CD8-positive, alpha-beta memory T cell (primary cell): ENCODE measurements around the gene RPH3AL. TPM values are rescaled to one million over a fixed set of nuclear protein-coding genes. Genes with fewer than 3 reads are reported as not detected.
"Not testable (repeated sequence)": the region's sequence is repeated elsewhere in the genome, so short reads cannot be mapped to it uniquely, and the experiment has no call there.

Experiments
- CTCF ChIA-PET: fragments of 350-600 bp; sonication (Branson Sonifier 250); formaldehyde crosslinking; loops from one replicate; lab custom pipeline; 2021; ENCODE audit warnings: antibody characterized with exemption; lab: Charles Lee
- POLR2A ChIA-PET: fragments of 350-600 bp; sonication (Branson Sonifier 250); formaldehyde crosslinking; loops from one replicate; lab custom pipeline; 2021; ENCODE audit warnings: antibody characterized with exemption; lab: Charles Lee
- DNase-seq, 5 donors: peaks; one replicate each; pipeline versions ENCODE4 v3.0.0 to v3.0.0-alpha.2; 2020 to 2022; ENCODE audit warnings: mixed read lengths in 1 of 5
- H3K27ac ChIP-seq: one replicate; pipeline ENCODE4 v1.7.0; 2013; ENCODE audit warnings: low read depth, mild to moderate bottlenecking, low read length, moderate library complexity
- H3K27me3 ChIP-seq: 2 replicates; pipeline ENCODE4 v1.7.0; 2013; ENCODE audit warnings: low read length, mild to moderate bottlenecking; ENCODE audit not compliant: insufficient read depth, poor library complexity, severe bottlenecking
- H3K36me3 ChIP-seq: 2 replicates; pipeline ENCODE4 v1.7.0; 2013; ENCODE audit warnings: mild to moderate bottlenecking, low read length, moderate library complexity; ENCODE audit not compliant: insufficient read depth
- H3K4me1 ChIP-seq: 2 replicates; pipeline ENCODE4 v1.7.0; 2013; ENCODE audit warnings: mild to moderate bottlenecking, low read length, moderate library complexity; ENCODE audit not compliant: insufficient read depth
- H3K4me3 ChIP-seq: 2 replicates; pipeline ENCODE4 v1.7.0; 2013; ENCODE audit warnings: mild to moderate bottlenecking, low read length
- H3K9me3 ChIP-seq: 2 replicates; pipeline ENCODE4 v1.7.0; 2013; ENCODE audit warnings: mild to moderate bottlenecking, low read length
- H3K27ac Mint-ChIP-seq, 8 donors: one replicate each; pipeline ENCODE4 v1.8.0; 2020 to 2021; ENCODE audit warnings: mixed read lengths in 8 of 8, mild to moderate bottlenecking in 6 of 8, inconsistent platforms in 3 of 8, moderate library complexity in 3 of 8
- H3K27me3 Mint-ChIP-seq, 2 donors: one replicate each; pipeline ENCODE4 v1.8.0; 2020 to 2021; ENCODE audit warnings: mixed read lengths in 2 of 2, mild to moderate bottlenecking in 1 of 2, moderate library complexity in 1 of 2
- H3K36me3 Mint-ChIP-seq, 3 donors: one replicate each; pipeline ENCODE4 v1.8.0; 2020 to 2021; ENCODE audit warnings: mixed read lengths in 3 of 3, inconsistent platforms in 1 of 3, mild to moderate bottlenecking in 1 of 3
- H3K4me1 Mint-ChIP-seq, 3 donors: one replicate each; pipeline ENCODE4 v1.8.0; 2020 to 2021; ENCODE audit warnings: mixed read lengths in 3 of 3, inconsistent platforms in 1 of 3, mild to moderate bottlenecking in 1 of 3
- H3K4me3 Mint-ChIP-seq, 7 donors: one replicate each; pipeline ENCODE4 v1.8.0; 2020 to 2021; ENCODE audit warnings: mixed read lengths in 7 of 7, mild to moderate bottlenecking in 6 of 7, moderate library complexity in 4 of 7, inconsistent platforms in 2 of 7
- H3K9me3 Mint-ChIP-seq, 5 donors: one replicate each; pipeline ENCODE4 v1.8.0; 2020 to 2022; ENCODE audit warnings: mixed read lengths in 5 of 5, mild to moderate bottlenecking in 3 of 5, moderate library complexity in 2 of 5, inconsistent platforms in 1 of 5
- polyA plus RNA-seq: library from polyadenylated mRNA; unstranded; fragments of 300-500 nt; fragmentation: Illumina TruSeq; gene quantifications from one replicate; pipeline ENCODE4 v1.2.3, GENCODE V29; 2021
- total RNA-seq, 2 experiments: library from RNA; stranded (reverse); gene quantifications; one replicate each; pipeline ENCODE4 v1.2.3, GENCODE V29; 2021

RPH3AL gene
- total and polyA plus RNA-seq, 3 experiments from 2014 or later = 0.91 to 3.7 (median 2.0) TPM

- Histone ChIP-seq H3K36me3 (no peaks in the 10 kb centered on the region), H3K9me3 (no peaks in the 10 kb centered on the region), H3K27ac (no peak overlapping the region), H3K4me3 (no peak overlapping the region), H3K27me3 (no peaks in the 10 kb centered on the region), H3K4me1 (no peaks in the 10 kb centered on the region)
- no peak for DNase-seq
- CTCF ChIA-PET = no interaction called here
- Mint-ChIP-seq H3K27me3 (peaks cover 4 to 16% of the 10 kb centered on the region in 2 donors), H3K27ac (no peak overlapping the region), H3K36me3 (peaks cover 0 to 3% (median 0%) of the 10 kb centered on the region in 3 donors), H3K9me3 (peaks cover 0 to 6% (median 3%) of the 10 kb centered on the region in 5 donors), H3K4me3 (no peak overlapping the region), H3K4me1 (no peaks in the 10 kb centered on the region)
- POLR2A ChIA-PET = no interaction called here
Measured at GRCh38 chr17:205148-205669, 147.4 kb downstream of the RPH3AL start.

- no peak overlapping the region for H3K4me3 ChIP-seq
- Mint-ChIP-seq H3K27ac (no peak overlapping the region), H3K27me3 (peaks cover 6 to 22% of the 10 kb centered on the region in 2 donors), H3K4me1 (no peaks in the 10 kb centered on the region), H3K36me3 (peaks cover 0 to 3% (median 0%) of the 10 kb centered on the region in 3 donors), H3K9me3 (peaks cover 0 to 6% (median 3%) of the 10 kb centered on the region in 5 donors), H3K4me3 (no peak overlapping the region)
- no peaks in the 10 kb centered on the region for H3K36me3 ChIP-seq
- no peaks in the 10 kb centered on the region for H3K27me3 ChIP-seq
- H3K4me1 ChIP-seq = no peaks in the 10 kb centered on the region
- ChIA-PET CTCF (no interaction called here), POLR2A (no interaction called here)
- no peak overlapping the region for H3K27ac ChIP-seq
- no peaks in the 10 kb centered on the region for H3K9me3 ChIP-seq
- no peak for DNase-seq
Measured at GRCh38 chr17:204427-205147, 148.0 kb downstream of the RPH3AL start.

GRCh38 chr17:202501-202951 is 150.1 kb downstream of the RPH3AL start:
- H3K4me3 ChIP-seq = no peak overlapping the region
- H3K4me1 Mint-ChIP-seq = no peaks in the 10 kb centered on the region
- H3K36me3 Mint-ChIP-seq = no peaks in the 10 kb centered on the region
- peaks cover 12% of the 10 kb centered on the region for H3K27me3 ChIP-seq
- CTCF ChIA-PET = no interaction called here
- POLR2A ChIA-PET = no interaction called here
- H3K36me3 ChIP-seq = no peaks in the 10 kb centered on the region
- peaks cover 0 to 3% (median 0%) of the 10 kb centered on the region in 5 donors for H3K9me3 Mint-ChIP-seq
- DNase-seq = no peak
- peaks cover 15 to 28% of the 10 kb centered on the region in 2 donors for H3K27me3 Mint-ChIP-seq
- H3K4me1 ChIP-seq = no peaks in the 10 kb centered on the region
- H3K27ac Mint-ChIP-seq = no peak overlapping the region
- no peak overlapping the region for H3K4me3 Mint-ChIP-seq
- H3K9me3 ChIP-seq = no peaks in the 10 kb centered on the region
- no peak overlapping the region for H3K27ac ChIP-seq

GRCh38 chr17:201736-202135 is 150.9 kb downstream of the RPH3AL start:
- H3K4me1 Mint-ChIP-seq, H3K9me3 Mint-ChIP-seq, H3K36me3 Mint-ChIP-seq, H3K4me1 ChIP-seq, DNase-seq, H3K36me3 ChIP-seq, H3K27ac ChIP-seq, H3K9me3 ChIP-seq, CTCF ChIA-PET, H3K27ac Mint-ChIP-seq, POLR2A ChIA-PET, H3K4me3 ChIP-seq, H3K4me3 Mint-ChIP-seq: not testable (repeated sequence)
- H3K27me3 Mint-ChIP-seq = peaks cover 15 to 29% of the 10 kb centered on the region in 2 donors
- H3K27me3 ChIP-seq = peaks cover 12% of the 10 kb centered on the region

- H3K4me1 ChIP-seq, POLR2A ChIA-PET, H3K4me1 Mint-ChIP-seq, H3K36me3 ChIP-seq, H3K27ac ChIP-seq, CTCF ChIA-PET, DNase-seq, H3K4me3 ChIP-seq, H3K36me3 Mint-ChIP-seq, H3K27ac Mint-ChIP-seq, H3K9me3 ChIP-seq, H3K9me3 Mint-ChIP-seq, H3K4me3 Mint-ChIP-seq: not testable (repeated sequence)
- peaks cover 16% of the 10 kb centered on the region for H3K27me3 ChIP-seq
- peaks cover 20 to 32% of the 10 kb centered on the region in 2 donors for H3K27me3 Mint-ChIP-seq
Measured at GRCh38 chr17:201257-201656, 151.3 kb downstream of the RPH3AL start.

GRCh38 chr17:200586-200985 is 152.0 kb downstream of the RPH3AL start:
- no peak for DNase-seq
- no peak overlapping the region for H3K27ac Mint-ChIP-seq
- H3K27me3 ChIP-seq = peaks cover 16% of the 10 kb centered on the region
- CTCF ChIA-PET = no interaction called here
- H3K9me3 Mint-ChIP-seq = no peaks in the 10 kb centered on the region
- H3K36me3 ChIP-seq = no peaks in the 10 kb centered on the region
- H3K9me3 ChIP-seq = no peaks in the 10 kb centered on the region
- H3K4me1 ChIP-seq = no peaks in the 10 kb centered on the region
- no peak overlapping the region for H3K27ac ChIP-seq
- no peaks in the 10 kb centered on the region for H3K4me1 Mint-ChIP-seq
- no peak overlapping the region for H3K4me3 Mint-ChIP-seq
- H3K4me3 ChIP-seq = no peak overlapping the region
- H3K36me3 Mint-ChIP-seq = no peaks in the 10 kb centered on the region
- POLR2A ChIA-PET = no interaction called here
- peaks cover 22 to 37% of the 10 kb centered on the region in 2 donors for H3K27me3 Mint-ChIP-seq

- no peaks in the 10 kb centered on the region for H3K36me3 Mint-ChIP-seq
- ChIA-PET POLR2A (no interaction called here), CTCF (no interaction called here)
- no peaks in the 10 kb centered on the region for H3K9me3 Mint-ChIP-seq
- H3K27me3 ChIP-seq = peaks cover 16% of the 10 kb centered on the region
- H3K27ac Mint-ChIP-seq = peak overlapping the region in 1 of 8 donors; percentile 92
- H3K27ac ChIP-seq = no peak overlapping the region
- H3K27me3 Mint-ChIP-seq = peaks cover 24 to 37% of the 10 kb centered on the region in 2 donors
- no peaks in the 10 kb centered on the region for H3K36me3 ChIP-seq
- no peak overlapping the region for H3K4me3 ChIP-seq
- H3K4me1 Mint-ChIP-seq = no peaks in the 10 kb centered on the region
- no peak for DNase-seq
- H3K4me3 Mint-ChIP-seq = no peak overlapping the region
- H3K9me3 ChIP-seq = no peaks in the 10 kb centered on the region
- no peaks in the 10 kb centered on the region for H3K4me1 ChIP-seq
Measured at GRCh38 chr17:199806-200545, 152.6 kb downstream of the RPH3AL start.

- H3K4me3 Mint-ChIP-seq = no peak overlapping the region
- peaks cover 25 to 37% of the 10 kb centered on the region in 2 donors for H3K27me3 Mint-ChIP-seq
- H3K36me3 Mint-ChIP-seq = no peaks in the 10 kb centered on the region
- no peak overlapping the region for H3K27ac Mint-ChIP-seq
- Histone ChIP-seq H3K4me1 (no peaks in the 10 kb centered on the region), H3K36me3 (no peaks in the 10 kb centered on the region), H3K27me3 (peaks cover 16% of the 10 kb centered on the region), H3K4me3 (no peak overlapping the region), H3K9me3 (no peaks in the 10 kb centered on the region), H3K27ac (no peak overlapping the region)
- H3K9me3 Mint-ChIP-seq = no peaks in the 10 kb centered on the region
- ChIA-PET CTCF (no interaction called here), POLR2A (no interaction called here)
- no peak for DNase-seq
- H3K4me1 Mint-ChIP-seq = no peaks in the 10 kb centered on the region
Measured at GRCh38 chr17:199191-199604, 153.4 kb downstream of the RPH3AL start.
